SK-N-SH treated with all-trans-retinoic acid at 6 μM for 48 hours (cell line): ENCODE data around the gene VSIR.

ENCODE experiments used
- ATAC-seq: fragments of 200-7000 bp; cut with Tn5 transposase; 3 replicates; pipeline ENCODE4 v1.9.1; 2020; ENCODE audit warnings: mild to moderate bottlenecking, moderate library complexity
- ARNTL ChIP-seq: fragments of 450-650 bp; formaldehyde crosslinking; IDR thresholded peaks from 2 replicates; pipeline ENCODE4 v1.5.0; 2020; ENCODE audit warnings: low read depth, mild to moderate bottlenecking, moderate library complexity, borderline replicate concordance
- BACH2 ChIP-seq: fragments of 250-450 bp; sonication (Bioruptor Pico); IDR thresholded peaks from 2 replicates; pipeline ENCODE4 v1.9.0; 2021; ENCODE audit warnings: mild to moderate bottlenecking, borderline replicate concordance
- CREB5 ChIP-seq: fragments of 250-450 bp; sonication (Bioruptor Pico); IDR thresholded peaks from 2 replicates; pipeline ENCODE4 v1.5.1; 2020; ENCODE audit warnings: low read depth, mild to moderate bottlenecking, moderate library complexity
- CSDC2 ChIP-seq: fragments of 250-450 bp; sonication (Bioruptor Pico); IDR thresholded peaks from 2 replicates; pipeline ENCODE4 v1.5.0; 2020; ENCODE audit warnings: mild to moderate bottlenecking, moderate library complexity
- ISL1 ChIP-seq: fragments of 250-450 bp; sonication (Bioruptor Pico); IDR thresholded peaks from 2 replicates; pipeline ENCODE4 v2.1.2; 2022; ENCODE audit warnings: mild to moderate bottlenecking, moderate library complexity
- OSR1 ChIP-seq: fragments of 250-450 bp; sonication (Bioruptor Pico); IDR thresholded peaks from 2 replicates; pipeline ENCODE4 v1.8.0; 2022; ENCODE audit warnings: moderate library complexity, mild to moderate bottlenecking, inconsistent platforms
- PATZ1 ChIP-seq: fragments of 250-450 bp; sonication (Bioruptor Pico); IDR thresholded peaks from 2 replicates; pipeline ENCODE4 v1.8.0; 2020; ENCODE audit warnings: mild to moderate bottlenecking, moderate library complexity, borderline replicate concordance
- POU6F1 ChIP-seq: fragments of 250-450 bp; sonication (Bioruptor Pico); IDR thresholded peaks from 2 replicates; pipeline ENCODE4 v1.8.0; 2021; ENCODE audit warnings: low read depth, mild to moderate bottlenecking, moderate library complexity, borderline replicate concordance
- RARB ChIP-seq: fragments of 250-450 bp; sonication (Bioruptor Pico); IDR thresholded peaks from 2 replicates; pipeline ENCODE4 v1.8.0; 2021; ENCODE audit warnings: mild to moderate bottlenecking, moderate library complexity
- SNAI2 ChIP-seq: fragments of 250-450 bp; sonication (Bioruptor Pico); IDR thresholded peaks from 2 replicates; pipeline ENCODE4 v1.5.0; 2020; ENCODE audit warnings: mild to moderate bottlenecking, moderate library complexity
- TOX ChIP-seq: fragments of 250-450 bp; sonication (Bioruptor Pico); IDR thresholded peaks from 2 replicates; pipeline ENCODE4 v1.8.0; 2021; ENCODE audit warnings: mild to moderate bottlenecking, moderate library complexity, borderline replicate concordance
- TSHZ2 ChIP-seq: fragments of 250-450 bp; sonication (Bioruptor Pico); IDR thresholded peaks from 2 replicates; pipeline ENCODE4 v1.5.0; 2020; ENCODE audit warnings: mild to moderate bottlenecking, moderate library complexity
- ZFP3 ChIP-seq: fragments of 250-450 bp; sonication (Bioruptor Pico); IDR thresholded peaks from 2 replicates; pipeline ENCODE4 v1.5.0; 2020; ENCODE audit warnings: mild to moderate bottlenecking, moderate library complexity
- ZFP30 ChIP-seq: fragments of 450-650 bp; formaldehyde crosslinking; IDR thresholded peaks from 2 replicates; pipeline ENCODE4 v1.5.0; 2022; ENCODE audit warnings: mild to moderate bottlenecking, moderate library complexity
- ZNF70 ChIP-seq: fragments of 450-650 bp; formaldehyde crosslinking; IDR thresholded peaks from 2 replicates; pipeline ENCODE4 v1.5.0; 2020; ENCODE audit warnings: mild to moderate bottlenecking, moderate library complexity
- ZNF8 ChIP-seq: fragments of 450-650 bp; formaldehyde crosslinking; IDR thresholded peaks from 2 replicates; pipeline ENCODE4 v1.5.0; 2020; ENCODE audit warnings: mild to moderate bottlenecking, moderate library complexity

VSIR gene

GRCh38 chr10:71765176-71765904 is 8.0 kb downstream of the VSIR start (continued):
- no peak for TF ChIP-seq PATZ1 (CRISPR knock-in tag)

- no peak for ATAC-seq
- no peak for TF ChIP-seq CSDC2
- TF ChIP-seq ARNTL, result no peak
- no peak for TF ChIP-seq ZFP30 (CRISPR knock-in tag)
- TF ChIP-seq ISL1 (CRISPR knock-in tag), result no peak
- no peak for TF ChIP-seq BACH2
- TF ChIP-seq ZNF70 (CRISPR knock-in tag), result no peak
- TF ChIP-seq TSHZ2 (CRISPR knock-in tag), result no peak
- TF ChIP-seq ZNF8 (CRISPR knock-in tag), result no peak
- no peak for TF ChIP-seq POU6F1
Measured at GRCh38 chr10:71763352-71764127, 9.8 kb downstream of the VSIR start.

- ATAC-seq, result no peak
- TF ChIP-seq POU6F1 (no peak), BACH2 (no peak), TSHZ2 (CRISPR knock-in tag) (no peak), TOX (no peak), OSR1 (CRISPR knock-in tag) (no peak), SNAI2 (CRISPR knock-in tag) (no peak), CREB5 (no peak), PATZ1 (CRISPR knock-in tag) (no peak), ZFP30 (CRISPR knock-in tag) (no peak), CSDC2 (no peak), ZFP3 (CRISPR knock-in tag) (no peak), RARB (no peak)
Measured at GRCh38 chr10:71762324-71762723, 11.0 kb downstream of the VSIR start.
